H1 (cell line): Measurements from ENCODE around the gene PDE8A. TPM values are rescaled to one million over a fixed set of nuclear protein-coding genes. Genes with fewer than 3 reads are reported as not detected.

ENCODE experiments used
- CTCF ChIA-PET: fragments of 300-600 bp; sonication (Branson Sonifier 250); formaldehyde crosslinking; loops from one replicate; lab custom pipeline; 2021; ENCODE audit not compliant: partially characterized antibody; lab: Charles Lee
- POLR2A ChIA-PET: fragments of 300-600 bp; sonication (Branson Sonifier 250); formaldehyde crosslinking; loops from one replicate; lab custom pipeline; 2021; ENCODE audit warnings: inconsistent platforms; ENCODE audit not compliant: partially characterized antibody; lab: Charles Lee
- DNase-seq, 2 experiments: peaks; one replicate each; pipeline versions ENCODE4 v3.0.0 to v3.0.0-alpha.2; 2010 to 2022; ENCODE audit warnings: low spot score in 2 of 2, low read depth in 1 of 2, mixed read lengths in 1 of 2
- FAIRE-seq: peaks from 2 replicates; lab custom pipeline; 2011; peaks lifted over from hg19 to GRCh38; lab: Jason Lieb, UNC
- H2AFZ ChIP-seq: 2 replicates; pipeline ENCODE4 v1.8.1; 2012; ENCODE audit warnings: low read length, inconsistent platforms
- H2AK5ac ChIP-seq: 2 replicates; pipeline ENCODE4 v1.6.1; 2013; ENCODE audit warnings: low read depth, low read length
- H2BK120ac ChIP-seq: replicated peaks from 2 replicates; pipeline ENCODE3; 2013; ENCODE audit warnings: low read depth, low read length, inconsistent platforms
- H2BK12ac ChIP-seq: 2 replicates; pipeline ENCODE4 v1.6.1; 2013; ENCODE audit warnings: low read depth, low read length
- H2BK15ac ChIP-seq: 2 replicates; pipeline ENCODE4 v1.6.1; 2013; ENCODE audit warnings: low read length
- H2BK20ac ChIP-seq: 2 replicates; pipeline ENCODE4 v1.6.1; 2013; ENCODE audit warnings: low read length
- H2BK5ac ChIP-seq: 2 replicates; pipeline ENCODE4 v1.6.1; 2013; ENCODE audit warnings: low read depth, low read length
- H3K14ac ChIP-seq: 2 replicates; pipeline ENCODE4 v1.6.1; 2013; ENCODE audit warnings: inconsistent platforms; ENCODE audit not compliant: insufficient read length
- H3K18ac ChIP-seq: 2 replicates; pipeline ENCODE4 v1.6.1; 2013; ENCODE audit warnings: low read length; ENCODE audit errors: extremely low read depth
- H3K23ac ChIP-seq: 2 replicates; pipeline ENCODE4 v1.6.1; 2013; ENCODE audit warnings: inconsistent platforms; ENCODE audit not compliant: insufficient read length
- H3K23me2 ChIP-seq: 2 replicates; pipeline ENCODE4 v1.6.1; 2013; ENCODE audit warnings: low read depth, low read length
- H3K27ac ChIP-seq: 2 replicates; pipeline ENCODE4 v1.6.1; 2011; ENCODE audit warnings: low read depth, low read length, inconsistent platforms
- H3K27me3 ChIP-seq, 4 experiments: replicated peaks in 1 of 4; 1 replicate in 1 of 4; 2 replicates in 3 of 4; pipeline versions ENCODE4 v1.6.1 to v1.8.1; 2011 to 2013; ENCODE audit warnings: low read length in 3 of 4, mild to moderate bottlenecking in 3 of 4, inconsistent platforms in 2 of 4, mixed read lengths in 2 of 4, moderate library complexity in 1 of 4; ENCODE audit not compliant: control insufficient read depth in 3 of 4, insufficient read depth in 3 of 4; ENCODE audit errors: extremely low read depth in 1 of 4
- H3K36me3 ChIP-seq, 4 experiments: 2 replicates each; pipeline versions ENCODE4 v1.6.1 to v1.8.1; 2011 to 2013; ENCODE audit warnings: mild to moderate bottlenecking in 4 of 4, low read length in 3 of 4, moderate library complexity in 2 of 4, control low read depth in 1 of 4, inconsistent platforms in 1 of 4; ENCODE audit not compliant: insufficient read depth in 4 of 4, control insufficient read depth in 2 of 4
- H3K4ac ChIP-seq: replicated peaks from 2 replicates; pipeline ENCODE3; 2013; ENCODE audit warnings: low read length, low read depth, mixed read lengths, inconsistent platforms; ENCODE audit not compliant: insufficient read length
- H3K4me1 ChIP-seq, 4 experiments: replicated peaks in 1 of 4; 1 replicate in 1 of 4; 2 replicates in 3 of 4; pipeline versions ENCODE4 v1.6.1 to v1.8.1; 2011 to 2013; ENCODE audit warnings: low read length in 3 of 4, inconsistent platforms in 2 of 4, mixed read lengths in 1 of 4; ENCODE audit not compliant: insufficient read depth in 4 of 4, control insufficient read depth in 3 of 4
- H3K4me2 ChIP-seq, 2 experiments: 2 replicates each; pipeline versions ENCODE4 v1.6.1 to v1.8.1; 2011 to 2013; ENCODE audit warnings: low read depth in 2 of 2, low read length in 2 of 2, control low read depth in 1 of 2, inconsistent platforms in 1 of 2, mild to moderate bottlenecking in 1 of 2; ENCODE audit not compliant: insufficient read depth in 1 of 2
- H3K4me3 ChIP-seq, 4 experiments: fragments of 200-600, 300-600 bp in 1 of 4; sonication (generic), shearing (Covaris generic), sonication (Bioruptor Twin) in 1 of 4; 2 replicates each; pipeline versions ENCODE4 v1.5.1 to v1.8.1; 2011 to 2016; ENCODE audit warnings: low read length in 4 of 4, low read depth in 3 of 4, control low read depth in 2 of 4, inconsistent platforms in 2 of 4, mild to moderate bottlenecking in 2 of 4, mixed read lengths in 1 of 4, moderate library complexity in 1 of 4; ENCODE audit not compliant: insufficient read depth in 2 of 4; ENCODE audit errors: extremely low read depth in 1 of 4
- H3K56ac ChIP-seq: replicated peaks from 2 replicates; pipeline ENCODE3; 2013; ENCODE audit warnings: low read depth, mild to moderate bottlenecking, mixed read lengths, low read length, inconsistent platforms; ENCODE audit not compliant: insufficient read length
- H3K79me1 ChIP-seq: 2 replicates; pipeline ENCODE4 v1.6.1; 2013; ENCODE audit warnings: low read depth, low read length, control low read depth
- H3K79me2 ChIP-seq, 2 experiments: 2 replicates each; pipeline versions ENCODE4 v1.6.1 to v1.8.1; 2012 to 2013; ENCODE audit warnings: low read length in 2 of 2, mild to moderate bottlenecking in 2 of 2, inconsistent platforms in 1 of 2; ENCODE audit not compliant: insufficient read depth in 2 of 2, control insufficient read depth in 1 of 2
- H3K9ac ChIP-seq, 4 experiments: replicated peaks in 1 of 4; 1 replicate in 1 of 4; 2 replicates in 3 of 4; pipeline versions ENCODE4 v1.6.1 to v1.8.1; 2011 to 2013; ENCODE audit warnings: low read depth in 3 of 4, low read length in 3 of 4, control low read depth in 2 of 4, mild to moderate bottlenecking in 2 of 4, moderate library complexity in 2 of 4, inconsistent platforms in 1 of 4; ENCODE audit errors: extremely low read depth in 1 of 4
- H3K9me3 ChIP-seq, 2 experiments: 2 replicates each; pipeline versions ENCODE4 v1.6.1 to v1.8.1; 2012 to 2013; ENCODE audit warnings: mild to moderate bottlenecking in 2 of 2, moderate library complexity in 2 of 2, control low read depth in 1 of 2, inconsistent platforms in 1 of 2, low read depth in 1 of 2, low read length in 1 of 2, mixed read lengths in 1 of 2; ENCODE audit not compliant: insufficient read depth in 2 of 2
- H4K20me1 ChIP-seq, 2 experiments: replicated peaks in 1 of 2; 2 replicates each; pipeline versions ENCODE3 to v1.8.1; 2011 to 2013; ENCODE audit warnings: inconsistent platforms in 2 of 2, low read length in 2 of 2, mild to moderate bottlenecking in 1 of 2; ENCODE audit not compliant: insufficient read depth in 2 of 2, control insufficient read depth in 1 of 2
- H4K5ac ChIP-seq: 2 replicates; pipeline ENCODE4 v1.6.1; 2013; ENCODE audit warnings: low read length, low read depth, mixed read lengths, inconsistent platforms; ENCODE audit not compliant: insufficient read length
- H4K8ac ChIP-seq: 2 replicates; pipeline ENCODE4 v1.8.0; 2013; ENCODE audit warnings: mild to moderate bottlenecking, moderate library complexity, low read length, inconsistent platforms; ENCODE audit not compliant: insufficient read depth; ENCODE audit errors: extremely low read depth
- H4K91ac ChIP-seq: replicated peaks from 2 replicates; pipeline ENCODE3; 2013; ENCODE audit warnings: low read length, mixed read lengths, inconsistent platforms; ENCODE audit not compliant: insufficient read length
- BRCA1 ChIP-seq: IDR thresholded peaks from 2 replicates; pipeline ENCODE4 v1.6.1; 2012; ENCODE audit warnings: low read depth, low read length, improper control_type of control experiment
- CEBPB ChIP-seq: IDR thresholded peaks from 2 replicates; pipeline ENCODE4 v1.6.1; 2012; ENCODE audit warnings: low read depth, low read length
- FOSL1 ChIP-seq: IDR thresholded peaks from 2 replicates; pipeline ENCODE4 v1.6.1; 2011; ENCODE audit warnings: mild to moderate bottlenecking, low read depth, low read length, moderate library complexity; ENCODE audit not compliant: insufficient read depth
- HDAC2 ChIP-seq, 2 experiments: fragments of 300-600 bp in 1 of 2; sonication (generic) in 1 of 2; IDR thresholded peaks; 2 replicates each; pipeline ENCODE4 v1.6.1; 2011 to 2012; ENCODE audit warnings: low read depth in 2 of 2, low read length in 2 of 2, mild to moderate bottlenecking in 2 of 2, moderate library complexity in 2 of 2, borderline replicate concordance in 1 of 2, inconsistent platforms in 1 of 2
- KDM5A ChIP-seq: fragments of 200-600 bp; IDR thresholded peaks from 2 replicates; pipeline ENCODE4 v1.7.1; 2012; ENCODE audit warnings: mild to moderate bottlenecking, low read length, inconsistent platforms, mixed read lengths
- POU5F1 ChIP-seq: IDR thresholded peaks from 2 replicates; pipeline ENCODE4 v1.6.1; 2011; ENCODE audit warnings: low read depth, mild to moderate bottlenecking, low read length, moderate library complexity
- RAD21 ChIP-seq, 2 experiments: IDR thresholded peaks in 1 of 2; conservative IDR thresholded peaks in 1 of 2; 2 replicates each; pipeline ENCODE4 v1.6.1; 2011; ENCODE audit warnings: low read depth in 2 of 2, low read length in 2 of 2, improper control_type of control experiment in 1 of 2, inconsistent platforms in 1 of 2, mild to moderate bottlenecking in 1 of 2, moderate library complexity in 1 of 2
- RXRA ChIP-seq: IDR thresholded peaks from 2 replicates; pipeline ENCODE4 v1.6.1; 2011; ENCODE audit warnings: low read depth, mild to moderate bottlenecking, low read length, moderate library complexity; ENCODE audit not compliant: insufficient read depth
- SAP30 ChIP-seq: fragments of 300-600 bp; sonication (generic); IDR thresholded peaks from 2 replicates; pipeline ENCODE4 v1.7.1; 2012; ENCODE audit warnings: low read length, moderate library complexity, mild to moderate bottlenecking, inconsistent platforms; ENCODE audit not compliant: insufficient read depth, insufficient replicate concordance
- SIRT6 ChIP-seq: IDR thresholded peaks from one replicate; pipeline ENCODE4 v1.7.1; 2012; ENCODE audit warnings: low read length, inconsistent platforms
- SP2 ChIP-seq: IDR thresholded peaks from 2 replicates; pipeline ENCODE4 v1.6.1; 2012; ENCODE audit warnings: mild to moderate bottlenecking, low read length, inconsistent platforms
- SUZ12 ChIP-seq: fragments of 200-600 bp; sonication (generic); IDR thresholded peaks from 2 replicates; pipeline ENCODE4 v1.6.1; 2012; ENCODE audit warnings: mild to moderate bottlenecking, inconsistent platforms, low read length, moderate library complexity, mixed read lengths
- TBP ChIP-seq: IDR thresholded peaks from 2 replicates; pipeline ENCODE4 v1.6.1; 2011; ENCODE audit warnings: low read depth, low read length, improper control_type of control experiment
- ZNF274 ChIP-seq: IDR thresholded peaks from 2 replicates; pipeline ENCODE4 v1.7.0; 2012; ENCODE audit warnings: low read length, borderline replicate concordance; ENCODE audit errors: extremely low read depth
- WGBS, 2 experiments: shearing (Covaris generic) in 1 of 2; methylation state at CpG; one replicate each; pipeline versions ENCODE4 v1.1.6 to v1.1.7; 2013 to 2015; ENCODE audit warnings: low lambda C conversion rate in 2 of 2, mixed read lengths in 2 of 2, inconsistent platforms in 1 of 2, low coverage in 1 of 2, missing lambda C conversion rate in 1 of 2; ENCODE audit not compliant: insufficient replicate concordance in 2 of 2, insufficient coverage in 1 of 2, insufficient read length in 1 of 2; ENCODE audit errors: extremely low coverage in 1 of 2, missing lambda C conversion rate in 1 of 2; 5-methylcytosine and 5-hydroxymethylcytosine counted together
- polyA plus RNA-seq, 7 experiments: library from polyadenylated mRNA; depleted of rRNA in 3 of 7; stranded (reverse) in 5 of 7; unstranded in 2 of 7; fragments of >200 nt in 5 of 7; fragments of 200-250 nt in 2 of 7; gene quantifications; 1 replicate in 5 of 7; 2 replicates in 1 of 7; 4 replicates in 1 of 7; pipeline versions ENCODE4 v1.2.1 to v1.2.3, GENCODE V29; 2011 to 2013; ENCODE audit warnings: missing spikeins in 2 of 7, mixed read lengths in 2 of 7
- total RNA-seq: library from RNA; stranded (reverse); fragmentation: NEBNext Ultra II Directional; extraction: Animal tissue kit (Norgen Biotek cat#: 25700); gene quantifications from 2 replicates; pipeline ENCODE4 v1.2.1, GENCODE V29; 2021

Gene PDE8A
- total and polyA plus RNA-seq, 2 of the 8 experiments (the other 6 are each of a cell fraction or from before 2014, with no cell fraction given) = 6.9 to 7.8 TPM

DNA sequence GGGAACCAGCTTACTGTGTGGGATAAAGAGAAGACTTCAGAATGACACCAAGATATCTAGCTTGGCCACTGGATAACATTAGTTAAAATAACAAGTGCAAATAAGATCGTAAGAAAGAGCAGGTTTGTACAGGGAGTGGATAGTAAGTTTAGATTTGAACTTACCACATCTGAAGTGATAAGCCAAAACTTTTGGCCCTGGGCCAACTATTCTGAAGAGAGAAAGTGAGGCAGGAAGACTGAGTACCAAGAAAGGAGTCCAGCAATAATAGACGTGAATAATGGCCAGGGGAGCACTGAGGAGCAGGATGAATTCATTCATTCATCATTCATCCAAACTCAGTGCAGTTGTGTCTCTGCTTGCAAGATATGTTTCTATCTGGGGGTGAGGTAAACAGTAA lies 122.9 kb downstream of the PDE8A start:
- Histone ChIP-seq H3K79me1 (no peaks in the 10 kb centered on the region), H3K9ac (no peak overlapping the region), H3K23ac (no peak overlapping the region), H3K9me3 (no peaks in the 10 kb centered on the region), H2BK120ac (no peak overlapping the region), H2BK15ac (no peak overlapping the region), H3K27ac (no peak overlapping the region), H4K8ac (no peak overlapping the region), H2AFZ (no peak overlapping the region), H3K79me2 (no peaks in the 10 kb centered on the region), H4K91ac (no peak overlapping the region), H2BK5ac (no peak overlapping the region), H2AK5ac (no peak overlapping the region), H3K4me2 (no peak overlapping the region), H3K4me3 (no peak overlapping the region), H3K27me3 (no peaks in the 10 kb centered on the region), H3K56ac (no peak overlapping the region), H2BK12ac (no peak overlapping the region), H2BK20ac (no peak overlapping the region), H3K36me3 (no peaks in the 10 kb centered on the region), H3K4me1 (no peaks in the 10 kb centered on the region), H4K20me1 (no peaks in the 10 kb centered on the region), H3K18ac (no peak overlapping the region), H4K5ac (no peak overlapping the region), H3K4ac (no peak overlapping the region), H3K23me2 (no peaks in the 10 kb centered on the region; the same call in 1 of the 2 replicates), H3K14ac (no peak overlapping the region)
- FAIRE-seq (no peak), DNase-seq (no peak)
- CTCF ChIA-PET = interaction anchor here (1.3 kb wide), 1 partner anchor 64 kb away, joined by 3 read pairs; no protein-coding TSS in a partner anchor
- 77% methylated on average over 2 of the region's 2 CpGs; no CpG with 5 or more reads in 1 of the 2 experiments for WGBS, 2 experiments
- POLR2A ChIA-PET = no interaction called here
- TF ChIP-seq RXRA = no peak
- no peak for TF ChIP-seq SIRT6
- no peak for TF ChIP-seq ZNF274
- no peak for TF ChIP-seq CEBPB
- TF ChIP-seq FOSL1 = no peak
- TF ChIP-seq POU5F1 = no peak
- TF ChIP-seq TBP = no peak
- TF ChIP-seq SP2 = no peak
- TF ChIP-seq KDM5A = no peak
- no peak for TF ChIP-seq HDAC2 (IDR thresholded peaks at IDR 0.05; ENCODE audit: borderline replicate concordance in 1 of 2, low read depth in 2 of 2, low read length in 2 of 2)
- no peak for TF ChIP-seq BRCA1
- no peak for TF ChIP-seq SUZ12
- TF ChIP-seq RAD21 (IDR thresholded peaks at IDR 0.05 in 1 of 2, conservative IDR thresholded peaks at IDR 0.05 in 1 of 2; ENCODE audit: low read depth in 2 of 2, low read length in 2 of 2) = no peak
- TF ChIP-seq SAP30 = no peak
